Osteoblast (primary cell): ENCODE measurements around the gene SEPTIN5. TPM values are rescaled to one million over a fixed set of nuclear protein-coding genes. Genes with fewer than 3 reads are reported as not detected.
A peak's percentile ranks its signal among the peaks of the same experiment; 100 is the strongest.

Source experiments
- DNase-seq: peaks from one replicate; pipeline ENCODE4 v3.0.0; 2011; ENCODE audit warnings: low spot score, mixed read lengths; ENCODE audit not compliant: insufficient read length; ENCODE audit errors: missing footprints
- H2AFZ ChIP-seq: 2 replicates; pipeline ENCODE4 v1.6.0; 2011; ENCODE audit warnings: mild to moderate bottlenecking, low read length
- H3K27ac ChIP-seq: 2 replicates; pipeline ENCODE4 v1.5.1; 2011; ENCODE audit warnings: mild to moderate bottlenecking, low read depth, low read length, moderate library complexity
- H3K27me3 ChIP-seq: 2 replicates; pipeline ENCODE4 v1.6.0; 2012; ENCODE audit warnings: mild to moderate bottlenecking, control low read depth, inconsistent platforms, low read length, moderate library complexity; ENCODE audit not compliant: insufficient read depth
- H3K36me3 ChIP-seq: 2 replicates; pipeline ENCODE4 v1.5.1; 2011; ENCODE audit warnings: mild to moderate bottlenecking, low read length, control low read depth, moderate library complexity; ENCODE audit not compliant: insufficient read depth
- H3K4me1 ChIP-seq: 2 replicates; pipeline ENCODE4 v1.5.1; 2011; ENCODE audit warnings: mild to moderate bottlenecking, low read length, control low read depth, moderate library complexity; ENCODE audit not compliant: insufficient read depth
- H3K4me2 ChIP-seq: 2 replicates; pipeline ENCODE4 v1.6.0; 2011; ENCODE audit warnings: mild to moderate bottlenecking, low read length; ENCODE audit not compliant: insufficient read depth
- H3K4me3 ChIP-seq: fragments of 200-600 bp; sonication (generic); 3 replicates; pipeline ENCODE4 v1.5.1; 2012; ENCODE audit warnings: mild to moderate bottlenecking, low read length, inconsistent platforms; ENCODE audit not compliant: insufficient read depth
- H3K79me2 ChIP-seq: 2 replicates; pipeline ENCODE4 v1.6.0; 2012; ENCODE audit warnings: mild to moderate bottlenecking, low read length, control low read depth, inconsistent platforms; ENCODE audit not compliant: insufficient read depth
- H3K9me3 ChIP-seq: 2 replicates; pipeline ENCODE4 v1.5.1; 2011; ENCODE audit warnings: low read depth, low read length, control low read depth
- H4K20me1 ChIP-seq: 2 replicates; pipeline ENCODE4 v1.6.0; 2012; ENCODE audit warnings: mild to moderate bottlenecking, low read length, control low read depth; ENCODE audit not compliant: insufficient read depth
- total RNA-seq: library from RNA; depleted of rRNA; stranded (reverse); fragments of >200 nt; gene quantifications from 2 replicates; pipeline ENCODE4 v1.2.3, GENCODE V29; 2012
- TF ChIP-seq, protein P1 (sequence below): IDR thresholded peaks from 2 replicates; pipeline ENCODE4 v1.5.1; 2011; ENCODE audit warnings: mild to moderate bottlenecking, low read depth, low read length, moderate library complexity; ENCODE audit errors: extremely low read depth

The SEPTIN5 gene
- total RNA-seq, 1 donor = 14.5 TPM

DNA sequence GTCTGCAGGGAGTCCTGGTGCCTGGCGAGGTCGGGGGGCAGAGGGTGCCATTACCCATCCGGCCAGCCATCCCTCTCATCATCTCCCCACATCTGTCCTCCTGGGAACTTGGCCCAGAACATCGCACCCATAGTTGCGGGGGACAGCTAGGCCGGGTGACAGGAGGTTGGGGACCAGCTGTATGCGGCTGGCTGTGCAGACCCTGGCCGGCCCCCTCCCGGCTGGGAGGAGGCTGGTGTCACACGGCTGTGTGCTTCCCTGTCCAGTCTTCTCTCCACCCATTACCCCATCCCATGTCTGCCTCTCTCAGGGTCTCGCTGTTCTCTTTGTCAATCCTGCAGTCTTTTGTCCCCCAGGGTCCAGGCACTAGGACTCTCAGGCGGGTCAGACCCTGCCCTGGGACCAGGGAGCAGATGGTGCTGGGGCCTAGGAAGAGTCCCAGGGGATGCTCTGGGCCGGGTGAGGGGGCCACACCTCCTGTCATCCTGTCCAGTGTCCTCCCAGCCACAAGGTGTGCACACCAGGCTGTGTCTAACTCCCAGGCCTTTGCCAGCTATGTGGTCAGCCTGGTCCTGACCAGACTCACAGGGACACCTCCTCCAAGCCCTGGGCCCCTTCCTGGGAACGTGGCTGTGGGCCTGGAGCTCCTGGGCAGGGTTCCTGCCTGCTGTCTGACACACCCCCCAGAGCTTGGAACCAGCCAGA lies 39.8 kb downstream of the SEPTIN5 start:
- TF ChIP-seq, protein P1, sequence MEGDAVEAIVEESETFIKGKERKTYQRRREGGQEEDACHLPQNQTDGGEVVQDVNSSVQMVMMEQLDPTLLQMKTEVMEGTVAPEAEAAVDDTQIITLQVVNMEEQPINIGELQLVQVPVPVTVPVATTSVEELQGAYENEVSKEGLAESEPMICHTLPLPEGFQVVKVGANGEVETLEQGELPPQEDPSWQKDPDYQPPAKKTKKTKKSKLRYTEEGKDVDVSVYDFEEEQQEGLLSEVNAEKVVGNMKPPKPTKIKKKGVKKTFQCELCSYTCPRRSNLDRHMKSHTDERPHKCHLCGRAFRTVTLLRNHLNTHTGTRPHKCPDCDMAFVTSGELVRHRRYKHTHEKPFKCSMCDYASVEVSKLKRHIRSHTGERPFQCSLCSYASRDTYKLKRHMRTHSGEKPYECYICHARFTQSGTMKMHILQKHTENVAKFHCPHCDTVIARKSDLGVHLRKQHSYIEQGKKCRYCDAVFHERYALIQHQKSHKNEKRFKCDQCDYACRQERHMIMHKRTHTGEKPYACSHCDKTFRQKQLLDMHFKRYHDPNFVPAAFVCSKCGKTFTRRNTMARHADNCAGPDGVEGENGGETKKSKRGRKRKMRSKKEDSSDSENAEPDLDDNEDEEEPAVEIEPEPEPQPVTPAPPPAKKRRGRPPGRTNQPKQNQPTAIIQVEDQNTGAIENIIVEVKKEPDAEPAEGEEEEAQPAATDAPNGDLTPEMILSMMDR = no peak
- no peaks in the 10 kb centered on the region for H3K4me1 ChIP-seq
- H3K27me3 ChIP-seq = peaks cover 65% of the 10 kb centered on the region
- H3K4me2 ChIP-seq = no peak overlapping the region
- H3K79me2 ChIP-seq = no peaks in the 10 kb centered on the region
- no peaks in the 10 kb centered on the region for H3K9me3 ChIP-seq
- no peak for DNase-seq
- H3K4me3 ChIP-seq = no peak overlapping the region
- H4K20me1 ChIP-seq = no peaks in the 10 kb centered on the region
- no peaks in the 10 kb centered on the region for H3K36me3 ChIP-seq
- H2AFZ ChIP-seq = no peak overlapping the region
- H3K27ac ChIP-seq = no peak overlapping the region

DNA sequence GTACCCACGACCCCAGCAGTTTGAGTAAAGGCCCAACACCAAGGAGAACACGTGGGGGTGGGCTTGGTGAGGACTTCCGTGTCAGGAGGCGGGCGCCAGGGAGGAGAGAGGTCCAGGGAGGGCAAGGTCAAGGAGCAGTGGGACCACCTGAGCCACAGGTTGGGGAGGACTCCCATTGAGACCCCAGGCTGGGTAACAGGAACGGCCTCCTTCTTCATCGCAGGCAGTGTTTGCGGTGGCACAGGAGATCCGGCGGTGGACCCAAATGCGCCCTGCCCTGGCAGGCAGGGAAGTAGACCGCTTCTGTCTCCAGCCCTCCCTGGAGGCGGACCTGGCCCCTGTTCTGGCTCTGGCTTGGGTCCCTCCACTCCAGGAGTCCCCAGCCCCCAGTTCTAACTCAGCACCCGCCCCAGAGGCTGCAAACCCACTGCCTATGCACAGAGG lies 40.4 kb downstream of the SEPTIN5 start:
- Histone ChIP-seq H4K20me1 (no peaks in the 10 kb centered on the region), H3K9me3 (no peaks in the 10 kb centered on the region), H3K27me3 (peaks cover 71% of the 10 kb centered on the region), H3K4me2 (no peak overlapping the region), H3K4me3 (no peak overlapping the region), H3K27ac (no peak overlapping the region), H3K36me3 (no peaks in the 10 kb centered on the region), H2AFZ (no peak overlapping the region), H3K4me1 (no peaks in the 10 kb centered on the region), H3K79me2 (no peaks in the 10 kb centered on the region)
- no peak for DNase-seq
- TF ChIP-seq, protein P1 = no peak

DNA sequence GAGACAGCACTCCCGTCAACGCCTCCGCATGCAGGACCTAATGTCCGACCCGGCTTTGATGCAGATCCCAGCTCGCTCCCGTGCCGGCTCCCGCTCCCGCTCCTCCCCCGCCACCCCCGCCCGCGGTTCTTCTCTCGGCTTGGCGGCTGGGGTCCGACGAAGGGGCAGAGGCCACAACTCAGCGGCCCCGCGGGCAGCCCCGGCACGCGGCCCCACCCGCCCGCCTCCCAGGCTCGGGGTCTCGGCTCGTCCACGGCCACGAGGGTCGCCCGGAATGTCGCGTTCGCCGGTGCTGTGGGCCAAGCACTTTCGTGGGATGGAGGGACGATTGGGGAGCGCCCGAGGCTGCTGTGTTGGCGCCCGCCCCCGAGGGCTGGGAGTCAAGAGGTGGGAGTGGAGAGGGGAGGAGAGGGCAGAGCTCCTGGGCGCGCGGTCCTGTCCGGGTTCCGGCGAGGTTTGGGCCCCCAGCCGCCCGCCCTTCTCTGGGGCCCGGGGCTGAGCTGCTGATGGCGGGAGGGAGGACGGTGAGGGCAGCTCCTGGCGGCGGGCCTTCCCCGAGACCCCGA lies 40.9 kb downstream of the SEPTIN5 start:
- TF ChIP-seq, protein P1 = no peak
- no peak overlapping the region for H3K4me2 ChIP-seq

DNA sequence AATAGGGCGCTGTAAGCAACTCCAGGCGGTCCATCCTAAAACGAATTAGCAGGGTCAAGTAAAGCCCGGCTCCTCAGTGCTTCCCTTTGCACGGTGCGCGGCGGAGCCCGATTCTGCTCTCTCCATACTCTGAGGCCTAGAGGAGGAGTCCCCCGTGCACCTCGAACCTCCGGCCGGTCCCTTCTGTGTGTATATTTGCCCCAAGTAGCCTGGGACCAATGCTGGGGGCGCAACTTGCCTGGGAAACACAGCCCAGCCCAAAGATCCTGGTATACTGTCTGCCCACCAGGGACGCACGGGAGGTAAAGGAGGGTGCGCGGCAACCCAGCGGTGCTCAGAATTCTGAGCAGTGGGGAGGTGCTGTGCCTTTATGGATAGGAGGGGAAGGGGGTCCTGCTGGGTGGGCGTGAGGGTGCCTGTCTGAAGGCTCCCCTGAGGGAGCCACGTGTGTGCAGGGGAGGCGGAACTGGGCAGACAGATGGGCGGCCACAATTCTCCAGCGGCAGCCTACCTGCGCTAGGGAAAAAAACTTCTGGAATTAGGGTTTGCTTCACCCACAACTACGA lies 41.5 kb downstream of the SEPTIN5 start:
- H3K4me2 ChIP-seq = no peak overlapping the region
- no peaks in the 10 kb centered on the region for H3K9me3 ChIP-seq
- TF ChIP-seq, protein P1 = no peak
- H2AFZ ChIP-seq = no peak overlapping the region
- H3K27me3 ChIP-seq = peaks cover 77% of the 10 kb centered on the region
- H3K36me3 ChIP-seq = no peaks in the 10 kb centered on the region
- peak; percentile 95 for DNase-seq
- H3K27ac ChIP-seq = no peak overlapping the region
- H3K4me1 ChIP-seq = no peaks in the 10 kb centered on the region
- H3K4me3 ChIP-seq = no peak overlapping the region
- no peaks in the 10 kb centered on the region for H4K20me1 ChIP-seq
- H3K79me2 ChIP-seq = no peaks in the 10 kb centered on the region

More for the DNA sequence above, 40.9 kb downstream of the SEPTIN5 start:
- peaks cover 76% of the 10 kb centered on the region for H3K27me3 ChIP-seq
- no peak overlapping the region for H3K27ac ChIP-seq
- DNase-seq = no peak
- no peaks in the 10 kb centered on the region for H4K20me1 ChIP-seq
- no peak overlapping the region for H2AFZ ChIP-seq
- H3K9me3 ChIP-seq = no peaks in the 10 kb centered on the region
- H3K4me1 ChIP-seq = no peaks in the 10 kb centered on the region
- H3K4me3 ChIP-seq = no peak overlapping the region
- H3K36me3 ChIP-seq = no peaks in the 10 kb centered on the region
- no peaks in the 10 kb centered on the region for H3K79me2 ChIP-seq
